IPS DF 4.7 (cell line): ENCODE data around the gene CDC73.
"Not testable (repeated sequence)": the region's sequence is repeated elsewhere in the genome, so short reads cannot be mapped to it uniquely, and the experiment has no call there.

Source experiments
- DNase-seq: peaks from one replicate; pipeline ENCODE4 v3.0.0-alpha.2; 2013; ENCODE audit warnings: low spot score; ENCODE audit errors: extremely low read depth

Gene CDC73

DNA sequence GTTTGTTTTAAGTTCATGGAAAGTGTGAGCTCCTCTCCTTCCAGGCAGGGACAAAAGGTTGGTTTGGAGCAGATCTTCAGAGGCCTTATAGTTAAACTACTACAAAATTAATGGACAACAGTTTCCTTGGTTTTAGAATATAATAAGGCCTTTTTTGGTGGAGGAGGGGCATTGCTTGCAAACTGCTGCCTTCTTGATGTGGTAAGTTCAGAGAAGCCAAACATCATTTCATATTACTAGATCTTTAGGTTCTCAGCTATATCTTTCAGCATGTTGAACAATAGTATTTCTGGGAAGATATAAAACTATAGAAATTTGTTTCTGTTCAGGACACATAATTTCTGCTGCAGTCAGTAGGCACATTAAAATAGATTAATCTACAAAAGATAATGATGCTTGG lies 162.4 kb downstream of the CDC73 start:
- no peak for DNase-seq

DNA sequence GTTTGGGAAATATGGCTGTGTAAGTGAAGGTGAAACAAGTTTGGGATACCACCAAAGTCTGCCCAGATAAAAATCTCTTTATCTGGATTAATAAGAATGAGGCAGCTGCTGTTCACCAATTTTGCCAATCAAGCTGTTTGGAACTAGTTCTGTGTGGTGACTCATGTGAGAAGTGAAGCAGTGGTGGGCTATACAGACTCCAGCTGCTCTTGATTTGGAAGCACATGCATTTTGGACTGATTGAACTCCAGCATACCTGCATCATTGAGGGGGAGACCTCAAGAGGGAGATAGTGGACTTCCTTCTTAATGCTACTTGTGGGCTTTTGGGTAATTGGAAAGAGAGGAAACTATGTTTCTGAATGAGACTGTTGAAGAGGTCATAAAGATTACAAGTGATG lies 163.8 kb downstream of the CDC73 start:
- no peak for DNase-seq

DNA sequence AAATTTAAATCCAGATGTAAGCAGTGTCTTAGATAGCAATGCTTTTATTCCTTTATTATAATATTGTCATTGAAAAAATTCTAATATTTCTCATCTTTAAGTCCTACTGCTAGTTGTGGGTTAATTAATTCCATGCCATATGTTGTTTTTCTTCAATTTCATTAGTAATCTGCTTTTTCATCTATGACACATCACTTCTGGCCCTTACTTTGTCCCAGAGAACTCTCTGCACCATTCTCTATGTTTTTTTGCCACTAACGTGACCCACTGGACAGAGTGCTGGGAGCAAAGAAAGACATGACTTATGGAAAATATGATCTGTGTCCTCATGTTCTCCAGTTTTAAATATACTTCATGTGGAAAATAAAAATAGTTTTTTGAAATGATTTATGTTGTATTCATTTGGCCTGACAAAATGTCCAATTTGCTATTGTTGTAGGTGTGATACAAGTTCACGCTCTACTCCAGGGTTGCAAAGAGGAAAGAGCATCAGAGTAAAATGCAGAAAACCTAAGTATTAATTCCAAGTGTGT lies 166.8 kb downstream of the CDC73 start:
- DNase-seq, result not testable (repeated sequence)

DNA sequence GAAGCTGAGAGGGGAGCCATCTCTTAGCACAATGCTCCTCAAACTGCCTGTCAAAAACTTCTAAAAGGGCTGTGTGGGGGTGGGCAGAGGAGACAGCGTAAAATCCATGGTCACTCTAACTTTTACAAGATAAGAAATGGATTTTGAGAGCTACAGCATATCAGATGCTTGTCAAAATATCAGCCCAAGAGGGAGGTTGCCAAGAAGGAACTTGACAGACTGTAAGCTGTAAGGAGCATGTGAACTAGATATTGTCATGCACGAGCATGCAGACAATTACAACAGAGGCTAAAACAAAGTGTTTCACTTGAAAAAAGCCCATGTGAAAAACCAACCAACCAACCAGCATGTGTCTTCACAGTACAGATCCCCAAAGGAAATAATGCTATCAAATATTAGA lies 171.9 kb downstream of the CDC73 start:
- DNase-seq, result no peak

DNA sequence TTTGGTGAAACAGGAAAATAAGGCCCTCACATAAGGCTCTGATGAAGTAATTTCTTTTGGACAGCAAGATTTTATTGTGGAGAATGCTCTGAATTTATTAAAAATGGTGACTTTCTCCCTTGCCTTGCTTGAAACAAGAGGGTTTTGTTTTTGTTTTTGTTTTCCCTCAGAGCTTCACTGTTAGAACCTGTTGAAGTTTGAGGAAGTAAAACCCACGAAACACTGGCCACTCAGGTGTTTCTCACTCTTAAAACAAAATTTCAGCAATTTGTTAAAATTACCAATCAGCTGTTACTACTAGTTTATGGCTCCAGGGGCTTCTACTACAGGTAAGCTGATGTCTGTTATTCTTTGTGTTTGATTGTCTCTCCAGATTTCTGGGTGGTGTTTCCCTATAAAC lies 177.2 kb downstream of the CDC73 start:
- no peak for DNase-seq

DNA sequence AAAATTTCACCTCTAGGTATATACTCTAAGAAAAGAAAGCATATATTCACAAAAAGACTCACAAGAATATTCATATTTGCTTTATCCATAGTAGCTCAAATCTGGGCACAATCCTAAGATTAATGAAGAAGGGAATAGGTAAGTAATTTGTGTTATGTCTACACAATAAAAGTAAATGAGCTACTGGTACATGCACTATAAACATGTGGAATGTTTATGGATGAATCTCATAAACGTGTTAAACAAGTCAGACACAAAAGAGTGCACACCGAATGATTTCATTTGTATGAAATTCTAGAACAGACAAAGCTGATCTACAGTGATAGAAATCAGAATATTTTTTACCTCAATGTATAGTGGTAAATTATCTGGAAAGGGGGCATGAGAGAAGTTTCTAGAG lies 179.9 kb downstream of the CDC73 start:
- no peak for DNase-seq

DNA sequence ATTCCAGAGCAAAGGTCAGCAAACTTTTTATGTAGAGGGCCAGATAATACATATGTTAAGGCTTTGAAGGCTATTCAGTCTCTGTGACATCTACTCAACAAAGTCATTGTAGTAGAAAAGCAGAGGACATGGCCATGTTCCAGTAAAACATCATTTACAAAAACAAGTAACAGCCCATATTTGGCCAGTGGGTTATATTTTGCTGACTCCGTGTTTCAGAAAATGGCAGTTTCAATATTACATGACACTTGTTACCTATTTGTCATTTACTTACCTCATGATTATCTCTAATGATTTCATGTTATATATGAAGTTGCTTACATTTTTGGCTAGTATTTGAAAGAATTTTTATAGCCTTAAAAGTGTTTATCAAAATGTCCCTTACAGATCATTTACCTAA lies 182.0 kb downstream of the CDC73 start:
- no peak for DNase-seq
